Osteoblast (primary cell): ENCODE measurements around the gene THSD8. TPM values are rescaled to one million over a fixed set of nuclear protein-coding genes. Genes with fewer than 3 reads are reported as not detected.

Source experiments
- DNase-seq: peaks from one replicate; pipeline ENCODE4 v3.0.0; 2011; ENCODE audit warnings: low spot score, mixed read lengths; ENCODE audit not compliant: insufficient read length; ENCODE audit errors: missing footprints
- H2AFZ ChIP-seq: 2 replicates; pipeline ENCODE4 v1.6.0; 2011; ENCODE audit warnings: mild to moderate bottlenecking, low read length
- H3K27ac ChIP-seq: 2 replicates; pipeline ENCODE4 v1.5.1; 2011; ENCODE audit warnings: mild to moderate bottlenecking, low read depth, low read length, moderate library complexity
- H3K27me3 ChIP-seq: 2 replicates; pipeline ENCODE4 v1.6.0; 2012; ENCODE audit warnings: mild to moderate bottlenecking, control low read depth, inconsistent platforms, low read length, moderate library complexity; ENCODE audit not compliant: insufficient read depth
- H3K36me3 ChIP-seq: 2 replicates; pipeline ENCODE4 v1.5.1; 2011; ENCODE audit warnings: mild to moderate bottlenecking, low read length, control low read depth, moderate library complexity; ENCODE audit not compliant: insufficient read depth
- H3K4me1 ChIP-seq: 2 replicates; pipeline ENCODE4 v1.5.1; 2011; ENCODE audit warnings: mild to moderate bottlenecking, low read length, control low read depth, moderate library complexity; ENCODE audit not compliant: insufficient read depth
- H3K4me2 ChIP-seq: 2 replicates; pipeline ENCODE4 v1.6.0; 2011; ENCODE audit warnings: mild to moderate bottlenecking, low read length; ENCODE audit not compliant: insufficient read depth
- H3K4me3 ChIP-seq: fragments of 200-600 bp; sonication (generic); 3 replicates; pipeline ENCODE4 v1.5.1; 2012; ENCODE audit warnings: mild to moderate bottlenecking, low read length, inconsistent platforms; ENCODE audit not compliant: insufficient read depth
- H3K79me2 ChIP-seq: 2 replicates; pipeline ENCODE4 v1.6.0; 2012; ENCODE audit warnings: mild to moderate bottlenecking, low read length, control low read depth, inconsistent platforms; ENCODE audit not compliant: insufficient read depth
- H3K9me3 ChIP-seq: 2 replicates; pipeline ENCODE4 v1.5.1; 2011; ENCODE audit warnings: low read depth, low read length, control low read depth
- H4K20me1 ChIP-seq: 2 replicates; pipeline ENCODE4 v1.6.0; 2012; ENCODE audit warnings: mild to moderate bottlenecking, low read length, control low read depth; ENCODE audit not compliant: insufficient read depth
- CTCF ChIP-seq: IDR thresholded peaks from 2 replicates; pipeline ENCODE4 v1.5.1; 2011; ENCODE audit warnings: mild to moderate bottlenecking, low read depth, low read length, moderate library complexity; ENCODE audit errors: extremely low read depth
- total RNA-seq: library from RNA; depleted of rRNA; stranded (reverse); fragments of >200 nt; gene quantifications from 2 replicates; pipeline ENCODE4 v1.2.3, GENCODE V29; 2012

Gene THSD8
- total RNA-seq, 1 donor = not detected

- Histone ChIP-seq H3K9me3 (no peaks in the 10 kb centered on the region), H2AFZ (peak overlapping the region; percentile 83), H3K79me2 (no peaks in the 10 kb centered on the region), H3K4me2 (peak overlapping the region; percentile 100), H3K36me3 (no peaks in the 10 kb centered on the region), H3K4me3 (peak overlapping the region; percentile 84), H3K4me1 (peaks cover 38% of the 10 kb centered on the region), H3K27ac (peak overlapping the region; percentile 98), H4K20me1 (no peaks in the 10 kb centered on the region), H3K27me3 (no peaks in the 10 kb centered on the region)
- TF ChIP-seq CTCF = no peak
- DNase-seq = peak; percentile 97
Measured at GRCh38 chr19:12779162-12779993, 22.5 kb upstream of the THSD8 start.

GRCh38 chr19:12782174-12782423, 19.8 kb upstream of the THSD8 start:
- Histone ChIP-seq H3K4me1 (peaks cover 33% of the 10 kb centered on the region), H4K20me1 (no peaks in the 10 kb centered on the region), H2AFZ (peak overlapping the region; percentile 52), H3K27me3 (no peaks in the 10 kb centered on the region), H3K4me3 (peak overlapping the region; percentile 72), H3K4me2 (peak overlapping the region; percentile 73), H3K36me3 (no peaks in the 10 kb centered on the region), H3K27ac (peak overlapping the region; percentile 78), H3K9me3 (no peaks in the 10 kb centered on the region), H3K79me2 (no peaks in the 10 kb centered on the region)
- no peak for TF ChIP-seq CTCF
- peak; percentile 74 for DNase-seq

GRCh38 chr19:12782424-12783290, 19.2 kb upstream of the THSD8 start:
- Histone ChIP-seq H3K79me2 (no peaks in the 10 kb centered on the region), H2AFZ (peak overlapping the region; percentile 52), H3K4me1 (peaks cover 30% of the 10 kb centered on the region), H3K4me3 (peak overlapping the region; percentile 72), H3K27me3 (no peaks in the 10 kb centered on the region), H3K4me2 (peak overlapping the region; percentile 73), H3K36me3 (no peaks in the 10 kb centered on the region), H3K9me3 (no peaks in the 10 kb centered on the region), H4K20me1 (no peaks in the 10 kb centered on the region), H3K27ac (peak overlapping the region; percentile 78)
- TF ChIP-seq CTCF = no peak
- peak; percentile 97 for DNase-seq
